Mesendoderm (in vitro differentiated cells): ENCODE data around the gene LRCOL1.

Experiments used
- DNase-seq: peaks from one replicate; pipeline ENCODE4 v3.0.0; 2013
- H2AK5ac ChIP-seq: 2 replicates; pipeline ENCODE4 v1.6.1; 2013; ENCODE audit warnings: low read length, inconsistent platforms
- H2BK120ac ChIP-seq: 2 replicates; pipeline ENCODE4 v1.6.1; 2013; ENCODE audit warnings: low read depth, mild to moderate bottlenecking, low read length, moderate library complexity, mixed read lengths
- H2BK15ac ChIP-seq: replicated peaks from 2 replicates; pipeline ENCODE4 v1.6.1; 2013; ENCODE audit warnings: low read depth, mild to moderate bottlenecking, moderate library complexity
- H2BK5ac ChIP-seq: 2 replicates; pipeline ENCODE4 v1.6.1; 2013; ENCODE audit warnings: low read length, inconsistent platforms
- H3K18ac ChIP-seq: 2 replicates; pipeline ENCODE4 v1.6.1; 2013; ENCODE audit warnings: mild to moderate bottlenecking, low read length, mixed read lengths
- H3K23ac ChIP-seq: one replicate; pipeline ENCODE4 v1.6.1; 2013; ENCODE audit warnings: low read length
- H3K27ac ChIP-seq: 2 replicates; pipeline ENCODE4 v1.5.1; 2013; ENCODE audit warnings: low read depth, mild to moderate bottlenecking, inconsistent platforms, low read length, moderate library complexity
- H3K27me3 ChIP-seq: 2 replicates; pipeline ENCODE4 v1.6.1; 2013; ENCODE audit warnings: low read length, control low read depth, mild to moderate bottlenecking, inconsistent platforms; ENCODE audit not compliant: insufficient read depth, poor library complexity
- H3K36me3 ChIP-seq: 2 replicates; pipeline ENCODE4 v1.6.1; 2013; ENCODE audit warnings: low read length, inconsistent platforms; ENCODE audit not compliant: control insufficient read depth, insufficient read depth
- H3K4ac ChIP-seq: one replicate; pipeline ENCODE4 v1.6.1; 2013; ENCODE audit warnings: low read depth, mild to moderate bottlenecking, low read length, moderate library complexity
- H3K4me1 ChIP-seq: 2 replicates; pipeline ENCODE4 v1.6.1; 2013; ENCODE audit warnings: low read depth, low read length, inconsistent platforms; ENCODE audit not compliant: control insufficient read depth
- H3K4me2 ChIP-seq: 2 replicates; pipeline ENCODE4 v1.6.1; 2013; ENCODE audit warnings: low read length
- H3K4me3 ChIP-seq: 2 replicates; pipeline ENCODE4 v1.5.1; 2013; ENCODE audit warnings: mild to moderate bottlenecking, low read length
- H3K56ac ChIP-seq: one replicate; pipeline ENCODE4 v1.6.1; 2013; ENCODE audit warnings: low read length
- H3K79me1 ChIP-seq: 2 replicates; pipeline ENCODE4 v1.6.1; 2013; ENCODE audit warnings: low read length, inconsistent platforms
- H3K79me2 ChIP-seq: 2 replicates; pipeline ENCODE4 v1.6.1; 2013; ENCODE audit warnings: mild to moderate bottlenecking, low read length; ENCODE audit not compliant: control insufficient read depth, insufficient read depth
- H3K9ac ChIP-seq: 2 replicates; pipeline ENCODE4 v1.6.1; 2013; ENCODE audit warnings: low read length, inconsistent platforms
- H4K5ac ChIP-seq: one replicate; pipeline ENCODE4 v1.6.1; 2013; ENCODE audit warnings: low read length
- H4K8ac ChIP-seq: one replicate; pipeline ENCODE4 v1.6.1; 2013; ENCODE audit warnings: low read depth, mild to moderate bottlenecking, control low read depth, low read length, moderate library complexity
- WGBS: extraction: QIAGEN DNeasy Blood & Tissue Kit; methylation state at CpG from one replicate; pipeline ENCODE4 v1.1.7; 2013; ENCODE audit warnings: low lambda C conversion rate, missing lambda C conversion rate; ENCODE audit not compliant: insufficient coverage; ENCODE audit errors: extremely low coverage; 5-methylcytosine and 5-hydroxymethylcytosine counted together

LRCOL1 gene

GRCh38 chr12:132561427-132562156 lies 48.8 kb downstream of the LRCOL1 start:
- Histone ChIP-seq H3K23ac (no peak overlapping the region), H3K4me3 (no peak overlapping the region), H3K9ac (no peak overlapping the region), H3K27me3 (no peaks in the 10 kb centered on the region), H2AK5ac (no peak overlapping the region), H2BK5ac (no peak overlapping the region), H3K4me1 (no peaks in the 10 kb centered on the region), H3K36me3 (peaks cover 4% of the 10 kb centered on the region), H4K8ac (no peak overlapping the region), H3K18ac (no peak overlapping the region), H2BK120ac (no peak overlapping the region), H3K27ac (no peak overlapping the region), H3K4me2 (no peak overlapping the region), H4K5ac (no peak overlapping the region), H3K79me1 (peaks cover 9% of the 10 kb centered on the region), H3K79me2 (peaks cover 14% of the 10 kb centered on the region), H2BK15ac (no peak overlapping the region), H3K56ac (peak overlapping the region; percentile 15), H3K4ac (no peak overlapping the region)
- peak; percentile 57 for DNase-seq
- no CpG with 5 or more reads among the region's 21 CpGs for WGBS

- Histone ChIP-seq H4K5ac (no peak overlapping the region), H3K4me2 (peak overlapping the region; percentile 81), H3K18ac (no peak overlapping the region), H3K4me1 (no peaks in the 10 kb centered on the region), H2BK15ac (no peak overlapping the region), H2BK5ac (no peak overlapping the region), H3K56ac (peak overlapping the region; percentile 59), H3K9ac (peak overlapping the region; percentile 57), H3K23ac (peak overlapping the region; percentile 3), H3K27ac (no peak overlapping the region), H3K36me3 (peaks cover 4% of the 10 kb centered on the region), H4K8ac (no peak overlapping the region), H3K79me2 (peaks cover 14% of the 10 kb centered on the region), H3K4me3 (peak overlapping the region; percentile 7), H2AK5ac (no peak overlapping the region), H2BK120ac (no peak overlapping the region), H3K4ac (no peak overlapping the region), H3K79me1 (peaks cover 9% of the 10 kb centered on the region), H3K27me3 (no peaks in the 10 kb centered on the region)
- WGBS = no CpG with 5 or more reads among the region's 49 CpGs
- DNase-seq = peak; percentile 88
Measured at GRCh38 chr12:132560614-132561426, 49.6 kb downstream of the LRCOL1 start.

- Histone ChIP-seq H2BK120ac (no peak overlapping the region), H3K23ac (peak overlapping the region; percentile 3), H2AK5ac (no peak overlapping the region), H2BK5ac (no peak overlapping the region), H4K8ac (no peak overlapping the region), H3K4me2 (peak overlapping the region; percentile 81), H3K9ac (peak overlapping the region; percentile 57), H3K4me1 (no peaks in the 10 kb centered on the region), H2BK15ac (no peak overlapping the region), H3K4me3 (peak overlapping the region; percentile 7), H3K18ac (peak overlapping the region; percentile 54), H3K36me3 (peaks cover 2% of the 10 kb centered on the region), H3K4ac (no peak overlapping the region), H3K79me1 (peaks cover 4% of the 10 kb centered on the region), H3K27me3 (no peaks in the 10 kb centered on the region), H3K27ac (no peak overlapping the region), H3K56ac (peak overlapping the region; percentile 59), H3K79me2 (peaks cover 11% of the 10 kb centered on the region), H4K5ac (no peak overlapping the region)
- no peak for DNase-seq
- WGBS = no CpG with 5 or more reads among the region's 36 CpGs
Measured at GRCh38 chr12:132560364-132560613, 50.1 kb downstream of the LRCOL1 start.

- Histone ChIP-seq H2BK5ac (no peak overlapping the region), H3K79me1 (peaks cover 2% of the 10 kb centered on the region), H3K56ac (peak overlapping the region; percentile 59), H3K23ac (no peak overlapping the region), H2AK5ac (no peak overlapping the region), H3K4ac (no peak overlapping the region), H2BK120ac (no peak overlapping the region), H3K4me2 (peak overlapping the region; percentile 44), H3K4me3 (peak overlapping the region; percentile 7), H3K4me1 (no peaks in the 10 kb centered on the region), H3K36me3 (no peaks in the 10 kb centered on the region), H2BK15ac (no peak overlapping the region), H4K5ac (no peak overlapping the region), H3K79me2 (peaks cover 11% of the 10 kb centered on the region), H3K27ac (no peak overlapping the region), H4K8ac (no peak overlapping the region), H3K27me3 (no peaks in the 10 kb centered on the region), H3K18ac (peak overlapping the region; percentile 54), H3K9ac (peak overlapping the region; percentile 57)
- peak; percentile 55 for DNase-seq
- no CpG with 5 or more reads among the region's 98 CpGs for WGBS
Measured at GRCh38 chr12:132559652-132560363, 50.6 kb downstream of the LRCOL1 start.

- Histone ChIP-seq H3K4me2 (no peak overlapping the region), H3K79me1 (peaks cover 2% of the 10 kb centered on the region), H3K4me1 (no peaks in the 10 kb centered on the region), H2BK15ac (no peak overlapping the region), H2AK5ac (no peak overlapping the region), H4K8ac (no peak overlapping the region), H3K79me2 (peaks cover 11% of the 10 kb centered on the region), H3K23ac (no peak overlapping the region), H3K27me3 (no peaks in the 10 kb centered on the region), H4K5ac (no peak overlapping the region), H3K27ac (no peak overlapping the region), H2BK120ac (no peak overlapping the region), H3K9ac (no peak overlapping the region), H3K4me3 (no peak overlapping the region), H3K4ac (no peak overlapping the region), H3K36me3 (no peaks in the 10 kb centered on the region), H3K18ac (no peak overlapping the region), H2BK5ac (no peak overlapping the region), H3K56ac (no peak overlapping the region)
- WGBS = no CpG with 5 or more reads among the region's 45 CpGs
- DNase-seq = no peak
Measured at GRCh38 chr12:132558861-132559623, 51.3 kb downstream of the LRCOL1 start.
